Smooth muscle cell of the pulmonary artery (primary cell): Measurements from ENCODE around the gene ENPP4. TPM values are rescaled to one million over a fixed set of nuclear protein-coding genes. Genes with fewer than 3 reads are reported as not detected.

Source experiments
- total RNA-seq: library from RNA; depleted of rRNA; stranded (reverse); fragments of >200 nt; gene quantifications from 2 replicates; pipeline ENCODE4 v1.2.3, GENCODE V29; 2014

ENPP4 gene, protein sequence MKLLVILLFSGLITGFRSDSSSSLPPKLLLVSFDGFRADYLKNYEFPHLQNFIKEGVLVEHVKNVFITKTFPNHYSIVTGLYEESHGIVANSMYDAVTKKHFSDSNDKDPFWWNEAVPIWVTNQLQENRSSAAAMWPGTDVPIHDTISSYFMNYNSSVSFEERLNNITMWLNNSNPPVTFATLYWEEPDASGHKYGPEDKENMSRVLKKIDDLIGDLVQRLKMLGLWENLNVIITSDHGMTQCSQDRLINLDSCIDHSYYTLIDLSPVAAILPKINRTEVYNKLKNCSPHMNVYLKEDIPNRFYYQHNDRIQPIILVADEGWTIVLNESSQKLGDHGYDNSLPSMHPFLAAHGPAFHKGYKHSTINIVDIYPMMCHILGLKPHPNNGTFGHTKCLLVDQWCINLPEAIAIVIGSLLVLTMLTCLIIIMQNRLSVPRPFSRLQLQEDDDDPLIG
- 0.89 and 17.1 TPM in 2 replicates for total RNA-seq

DNA sequence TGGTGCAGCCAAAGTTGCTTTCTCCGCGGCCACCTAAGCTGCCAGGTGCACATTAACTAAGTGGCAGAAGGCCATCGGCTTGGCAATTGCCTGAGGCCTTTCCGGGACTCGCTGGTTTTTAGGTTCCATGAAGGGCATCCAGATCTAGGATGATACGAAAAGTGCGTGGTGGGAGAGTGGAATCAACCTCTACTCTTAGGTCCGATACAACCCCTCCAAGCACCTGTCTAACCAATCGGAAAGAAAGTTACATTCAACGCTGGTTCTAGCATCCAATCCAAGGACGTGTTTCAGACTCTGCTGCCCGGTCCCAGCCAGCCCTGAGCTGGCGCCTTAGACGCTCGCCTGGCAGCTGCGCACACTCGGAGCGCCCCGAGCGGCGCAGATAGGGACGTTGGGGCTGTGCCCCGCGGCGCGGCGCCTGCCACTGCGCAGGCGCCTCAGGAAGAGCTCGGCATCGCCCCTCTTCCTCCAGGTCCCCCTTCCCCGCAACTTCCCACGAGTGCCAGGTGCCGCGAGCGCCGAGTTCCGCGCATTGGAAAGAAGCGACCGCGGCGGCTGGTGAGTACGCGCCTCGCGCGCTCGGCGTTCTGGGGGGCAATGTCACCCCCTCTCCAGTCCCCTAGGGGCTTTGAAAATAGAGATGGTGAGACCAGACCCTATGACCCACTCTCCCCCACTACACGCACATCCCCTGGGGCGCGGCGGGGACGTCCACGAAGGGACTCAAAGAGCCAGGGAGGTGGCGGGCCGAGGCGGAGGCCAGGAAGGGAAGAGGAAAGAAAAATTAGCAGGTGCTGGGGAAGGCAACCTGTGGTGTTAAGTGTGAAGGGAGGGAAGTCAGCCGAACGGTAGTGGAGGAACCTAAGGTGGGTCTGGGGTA, at the start of gene ENPP4:
ENPP4 (plus strand) TSS at position 361 of the 883 bp plus-strand sequence. CDS start 9,595 bp downstream, outside the sequence.

DNA sequence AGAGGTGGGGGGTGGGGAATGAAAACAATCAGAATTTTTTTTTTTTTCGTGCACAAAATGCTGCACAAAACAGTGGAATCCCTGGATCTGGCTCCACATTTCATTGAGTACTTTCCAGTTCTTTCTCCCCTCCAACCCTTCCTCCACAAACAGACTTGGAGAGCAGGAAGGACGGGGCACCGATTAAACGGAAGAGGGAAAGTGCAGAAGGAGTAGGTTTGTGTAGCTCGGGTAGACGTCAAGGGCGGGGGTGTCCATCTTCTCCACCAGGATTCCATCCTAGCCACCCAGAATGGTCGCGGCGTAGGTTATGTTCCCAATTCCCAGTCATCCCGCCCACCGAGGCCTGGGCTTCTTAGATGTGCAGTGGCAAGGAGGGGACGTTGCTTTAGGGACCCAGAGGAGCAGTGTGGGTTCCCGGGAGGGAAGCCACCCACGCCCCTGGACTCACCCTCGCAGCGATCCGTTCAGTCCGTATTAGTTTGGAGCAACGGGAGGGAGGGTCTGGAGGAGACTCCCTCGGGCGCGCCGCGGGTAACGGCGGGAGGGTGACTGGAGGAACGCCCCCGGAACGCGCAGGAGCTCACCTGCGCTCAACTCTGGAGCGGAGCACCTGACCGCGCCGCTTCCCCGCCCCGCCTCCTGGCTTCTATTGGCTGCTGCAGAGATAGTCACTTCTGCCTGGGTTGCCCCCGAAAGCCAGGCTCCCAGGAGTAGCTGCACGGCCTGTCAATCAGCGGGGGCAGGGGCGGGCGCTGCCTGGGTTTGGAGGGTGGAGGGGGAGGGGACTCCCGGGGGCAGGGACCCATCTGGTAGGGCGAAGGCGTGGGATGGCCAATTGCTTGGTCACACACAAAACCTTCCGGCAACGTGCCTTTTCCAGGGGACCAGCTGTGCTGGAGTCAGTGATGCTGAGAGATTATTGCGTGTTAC, 40.8 kb downstream of the ENPP4 start, which contains the start of gene ENPP5:
ENPP5 (minus strand) TSS at position 624 of the 933 bp plus-strand sequence. CDS start 2,718 bp downstream, outside the sequence.

Other genes with a start within 250 kb of the ENPP4 start
- under 0.01 TPM in 1 of 2 replicates, not detected in the other for gene CLIC5, start 114.1 kb upstream of the ENPP4 start, total RNA-seq
- 0.07 and 3.6 TPM in 2 replicates for gene ENPP5, start 41.0 kb downstream of the ENPP4 start, total RNA-seq